ENCODE measurements around the gene FRMPD2.
"Not testable (repeated sequence)": the region's sequence is repeated elsewhere in the genome, so short reads cannot be mapped to it uniquely, and the experiment has no call there.

GRCh38 chr10:48128954-48129353 lies 145.5 kb downstream of the FRMPD2 start:
- TF ChIP-seq CTCF (IDR thresholded peaks at IDR 0.05); EP300 (IDR thresholded peaks at IDR 0.05; ENCODE audit: borderline replicate concordance in 1 of 2, low read depth in 1 of 2, low read length in 1 of 2); POLR2AphosphoS5 (IDR thresholded peaks at IDR 0.05; ENCODE audit: low read depth, low read length); YY1 (IDR thresholded peaks at IDR 0.05; ENCODE audit: low read depth); ELF1 (IDR thresholded peaks at IDR 0.05); SMC3 (IDR thresholded peaks at IDR 0.05; ENCODE audit: low read depth, low read length); EZH2phosphoT487 (IDR thresholded peaks at IDR 0.05; ENCODE audit: borderline replicate concordance, low read depth); MAX (IDR thresholded peaks at IDR 0.05; ENCODE audit: low read depth); MXI1 (IDR thresholded peaks at IDR 0.05; ENCODE audit: low read depth, low read length); RFX5 (IDR thresholded peaks at IDR 0.05; ENCODE audit: low read length); CHD2 (IDR thresholded peaks at IDR 0.05; ENCODE audit: low read length, partially characterized antibody); GABPA (IDR thresholded peaks at IDR 0.05; ENCODE audit: low read depth): not testable (repeated sequence)
